Measurements from ENCODE around the gene LGSN. TPM values are rescaled to one million over a fixed set of nuclear protein-coding genes. Genes with fewer than 3 reads are reported as not detected.
"Not testable (repeated sequence)": the region's sequence is repeated elsewhere in the genome, so short reads cannot be mapped to it uniquely, and the experiment has no call there.

Gene LGSN
- total RNA-seq, 1 donor from 2014 or later: not detected

DNA sequence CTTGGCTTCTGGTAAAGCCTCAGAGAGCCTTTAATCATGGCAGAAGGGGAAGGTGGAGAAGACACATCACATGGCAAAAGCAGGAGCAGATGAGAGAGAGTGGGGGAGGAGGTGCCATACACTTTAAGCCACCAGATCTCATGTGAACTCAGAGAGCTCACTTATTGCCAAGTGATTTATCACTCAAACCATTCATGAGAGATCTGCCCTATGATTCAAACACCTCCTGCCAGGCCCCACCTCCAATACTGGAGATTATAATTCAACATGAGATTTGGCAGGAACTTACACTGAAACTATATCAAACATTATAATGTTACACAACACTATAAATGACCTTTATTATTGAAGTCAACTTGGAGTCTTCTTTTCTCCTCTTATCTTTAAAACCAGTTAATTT, 60.6 kb downstream of the LGSN start:
- intact Hi-C loops (cut with DNase I): no loop called here
- no peak for DNase-seq (ENCODE audit: low spot score)

DNA sequence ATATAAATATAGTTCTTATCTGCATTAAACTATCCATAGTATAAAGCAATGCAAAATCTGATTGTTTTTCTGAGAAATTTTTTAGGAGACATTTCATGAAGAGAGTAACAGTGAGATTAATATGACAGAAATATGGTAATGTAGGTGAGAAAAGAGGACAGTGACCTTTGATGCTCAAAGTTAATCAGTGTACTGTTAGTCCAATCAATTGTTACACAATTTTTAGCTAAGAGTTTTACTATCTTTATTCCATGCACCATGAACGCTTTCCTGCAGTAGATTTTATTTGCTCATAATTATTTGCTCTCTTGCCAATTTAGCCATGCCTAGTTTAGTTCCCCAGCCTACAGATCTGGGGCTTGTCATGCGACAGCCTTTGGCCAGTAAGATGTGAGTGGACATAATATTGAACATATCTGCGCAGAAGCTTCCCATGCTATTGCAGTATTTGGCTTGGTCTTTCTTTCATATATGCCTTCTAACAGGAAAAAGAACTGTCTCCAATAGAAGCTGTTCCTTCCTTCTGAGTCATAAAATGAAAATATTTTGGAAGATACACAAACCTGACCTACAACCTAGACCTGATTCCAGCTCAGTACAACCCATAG, 69.8 kb downstream of the LGSN start:
- no peak for DNase-seq (ENCODE audit: low spot score)
- intact Hi-C loops (cut with DNase I): no loop called here

DNA sequence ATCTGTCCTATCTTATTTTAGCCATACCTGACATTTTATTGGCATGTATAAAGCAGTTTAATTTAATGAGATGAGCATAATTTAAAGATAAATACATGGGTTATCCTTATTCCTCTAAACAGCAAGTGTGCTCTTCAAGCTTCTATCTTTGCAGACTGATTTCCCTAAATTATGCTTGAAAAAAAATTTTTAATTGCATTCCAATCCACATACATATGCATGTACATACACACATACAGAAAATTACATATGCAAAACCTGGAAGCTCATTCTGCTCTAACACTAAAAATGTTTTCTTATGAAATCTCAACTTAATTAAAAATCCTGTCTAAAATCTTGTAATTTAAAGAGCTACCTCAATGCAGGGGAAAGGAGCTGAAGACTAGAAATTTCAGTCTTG, 73.2 kb downstream of the LGSN start:
- DNase-seq (ENCODE audit: low spot score): no peak
- intact Hi-C loops (cut with DNase I): no loop called here

DNA sequence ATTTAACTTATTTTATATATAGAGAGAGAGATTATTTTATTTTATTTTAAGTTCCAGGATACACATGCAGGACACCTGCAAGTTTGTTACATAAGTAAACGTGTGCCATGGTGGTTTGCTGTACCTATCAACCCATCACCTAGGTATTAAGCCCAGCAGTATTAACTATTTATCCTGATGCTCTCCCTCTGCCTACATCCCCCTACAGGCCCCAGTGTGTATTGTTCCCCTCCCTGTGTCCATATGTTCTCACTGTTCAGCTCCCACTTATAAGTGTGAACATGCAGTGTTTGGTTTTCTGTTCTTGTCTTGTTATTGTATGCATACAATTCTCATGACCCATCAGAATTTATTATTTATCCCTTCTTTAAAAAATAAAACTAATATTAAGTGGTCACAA, 73.9 kb downstream of the LGSN start:
- intact Hi-C loops (cut with DNase I): no loop called here
- no peak for DNase-seq (ENCODE audit: low spot score)

DNA sequence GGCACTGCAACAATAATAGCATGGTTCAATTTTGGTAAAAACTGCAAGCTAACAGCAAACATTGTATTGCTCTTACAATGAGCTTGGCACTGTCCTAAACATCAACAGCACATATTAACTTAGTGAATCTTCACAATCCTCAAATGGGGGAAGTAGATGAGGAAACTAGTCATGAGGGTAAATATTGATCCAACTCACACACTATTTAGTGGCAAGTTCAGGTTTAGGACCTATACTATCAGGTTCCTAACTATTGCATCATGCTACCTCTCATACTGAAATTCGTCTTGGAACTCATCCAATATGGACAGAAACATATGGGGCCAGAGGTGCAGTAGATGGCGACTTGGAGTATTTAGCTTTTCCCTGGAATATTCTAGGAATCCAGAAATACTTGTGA, 74.4 kb downstream of the LGSN start:
- intact Hi-C loops (cut with DNase I): no loop called here

DNA sequence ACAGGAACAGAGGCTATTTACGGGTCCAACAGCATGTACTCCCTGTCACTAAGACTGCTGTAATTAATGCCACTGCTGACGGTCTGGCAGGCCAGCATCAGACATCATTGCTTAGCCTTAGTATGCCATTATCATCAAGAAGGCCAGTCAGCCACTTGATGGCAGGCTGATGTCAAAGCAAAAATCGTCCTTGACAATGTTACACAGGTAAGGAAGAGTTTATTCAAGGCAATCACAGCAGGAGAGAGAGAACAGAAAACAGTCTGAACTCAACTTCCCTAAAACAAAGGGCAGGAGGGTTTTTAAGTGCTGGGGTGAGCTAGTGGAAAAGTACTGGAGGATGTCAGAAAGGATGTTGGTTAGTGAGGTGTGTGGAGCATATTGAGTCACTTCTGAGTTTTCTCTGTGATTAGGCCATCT, 83.4 kb downstream of the LGSN start:
- no peak for DNase-seq (ENCODE audit: low spot score)
- intact Hi-C loops (cut with DNase I): no loop called here

More for the DNA sequence above, 74.4 kb downstream of the LGSN start:
- no peak for DNase-seq (ENCODE audit: low spot score)

DNA sequence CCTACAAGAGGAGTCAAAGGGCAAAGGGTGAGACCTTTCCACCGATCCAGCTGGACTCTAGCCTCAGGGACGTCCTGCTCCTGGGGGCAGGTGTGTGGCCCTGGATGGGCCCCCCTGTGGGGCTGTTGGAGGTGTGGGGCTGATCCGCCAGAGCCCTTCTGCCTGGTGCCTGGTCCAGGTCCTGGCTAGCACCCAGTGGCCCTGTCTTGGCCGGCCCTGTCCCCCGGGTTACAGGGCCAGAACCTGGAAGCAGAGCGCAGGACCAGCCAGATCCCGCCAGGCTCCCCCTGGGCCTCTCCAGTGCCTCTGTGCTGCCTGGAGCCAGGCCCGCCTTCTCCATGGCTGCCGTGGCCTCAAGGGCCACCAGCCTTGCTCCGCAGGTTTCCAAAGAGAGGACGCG, 89.3 kb downstream of the LGSN start:
- DNase-seq (ENCODE audit: low spot score); intact Hi-C loops (cut with DNase I): not testable (repeated sequence)

DNA sequence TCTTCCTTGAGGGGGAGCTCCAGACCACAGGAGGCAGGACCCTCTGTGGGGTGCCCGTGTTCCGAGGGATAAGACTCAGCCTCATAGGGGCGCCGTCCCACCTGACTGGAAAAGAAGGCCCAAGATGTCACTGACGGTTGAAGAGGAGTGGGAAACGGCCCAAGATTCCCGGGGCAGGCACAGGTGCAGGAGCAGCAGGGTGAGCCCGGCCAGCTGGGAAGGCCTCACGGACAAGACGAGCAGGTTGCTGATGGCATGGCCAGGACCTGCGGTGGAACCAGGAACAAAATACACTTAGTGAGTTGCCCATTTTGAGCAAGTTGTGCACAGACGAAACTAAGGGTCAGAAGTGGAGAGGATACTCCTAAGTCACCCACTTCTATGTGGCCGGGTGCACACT, 89.8 kb downstream of the LGSN start:
- intact Hi-C loops (cut with DNase I); DNase-seq (ENCODE audit: low spot score): not testable (repeated sequence)

DNA sequence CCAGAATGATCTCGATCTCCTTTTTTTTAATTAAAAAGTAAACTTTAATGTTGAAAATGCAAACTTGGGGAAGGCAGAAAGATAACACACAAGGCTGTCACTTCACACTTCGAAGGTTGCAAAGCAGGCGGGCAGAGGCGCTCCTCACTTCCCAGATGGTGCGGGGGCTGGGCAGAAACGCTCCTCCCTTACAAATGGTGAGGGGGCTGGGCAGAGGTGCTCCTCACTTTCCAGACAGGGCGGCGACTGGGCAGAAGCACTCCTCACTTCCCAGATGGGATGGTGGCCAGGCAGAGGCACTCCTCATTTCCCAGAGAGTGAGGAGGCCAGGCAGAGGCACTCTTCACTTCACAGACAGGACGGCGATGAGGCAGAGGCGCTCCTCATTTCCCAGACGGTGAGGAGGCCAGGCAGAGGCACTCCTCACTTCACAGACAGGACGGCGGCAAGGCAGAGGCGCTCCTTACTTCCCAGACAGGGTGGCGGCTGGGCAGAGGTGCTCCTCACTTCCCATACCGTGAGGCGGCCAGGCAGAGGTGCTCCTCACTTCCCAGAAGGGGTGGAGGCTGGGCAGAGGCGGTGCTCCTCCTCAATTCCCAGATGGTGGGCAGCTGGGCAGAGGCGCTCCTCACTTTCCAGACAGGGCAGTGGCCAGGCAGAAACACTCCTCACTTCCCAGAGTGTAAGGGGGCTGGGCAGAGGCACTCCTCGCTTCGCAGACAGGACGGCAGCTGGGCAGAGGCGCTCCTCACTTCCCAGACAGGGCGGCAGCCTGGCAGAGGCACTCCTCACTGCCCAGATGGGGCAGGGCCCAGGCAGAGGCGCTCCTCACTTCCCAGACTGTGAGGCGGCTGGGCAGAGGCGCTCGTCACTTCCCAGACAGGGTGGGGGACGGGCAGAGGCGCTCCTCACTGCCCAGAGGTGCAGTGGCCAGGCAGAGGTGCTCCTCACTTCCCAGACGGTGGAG, 91.6 kb downstream of the LGSN start:
- intact Hi-C loops (cut with DNase I); DNase-seq (ENCODE audit: low spot score): not testable (repeated sequence)

DNA sequence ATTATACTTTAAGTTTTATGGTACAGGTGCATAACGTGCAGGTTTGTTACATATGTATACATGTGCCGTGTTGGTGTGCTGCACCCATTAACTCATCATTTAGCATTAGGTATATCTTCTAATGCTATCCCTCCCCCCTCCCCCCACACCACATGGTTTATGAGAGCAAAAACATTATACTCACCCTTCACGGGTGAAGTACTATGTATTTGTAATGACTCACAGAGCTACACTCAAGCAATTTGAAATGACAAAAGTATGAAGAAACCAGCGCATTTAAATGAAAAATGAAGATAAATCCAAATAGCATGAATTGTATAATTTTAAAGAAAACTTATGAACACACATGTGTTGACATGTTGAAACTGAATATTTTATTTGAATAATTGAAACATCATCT, 93.8 kb downstream of the LGSN start:
- DNase-seq (ENCODE audit: low spot score); intact Hi-C loops (cut with DNase I): not testable (repeated sequence)

Other genes starting within 250 kb of the LGSN start
- gene FKBP1C, start 108.5 kb downstream of the LGSN start, total RNA-seq: 0.24 TPM

Measured in cardiac septum (tissue), 1 donor.